ENCODE data around the gene GPATCH2L.

- TF ChIP-seq EZH2 (IDR thresholded peaks at IDR 0.05; ENCODE audit: borderline replicate concordance, insufficient read depth, low read depth, low read length, poor library complexity, severe bottlenecking) (no peak), CTCF (IDR thresholded peaks at IDR 0.05) (no peak)
These were observed 25.6 kb upstream of the GPATCH2L start for GRCh38 chr14:76126076-76126475.

All from B cell (primary cell).